OCI-LY7 (cell line): ENCODE results near the gene BCKDHB.

Experiments
- EZH2phosphoT487 ChIP-seq: fragments of 200-600 bp; sonication (generic); IDR thresholded peaks from 2 replicates; pipeline ENCODE4 v1.6.1; 2018; ENCODE audit warnings: low read depth, borderline replicate concordance, mild to moderate bottlenecking, mixed run types, antibody characterized with exemption, low read length, moderate library complexity, mixed read lengths
- TF ChIP-seq, protein P1 (sequence below): fragments of 200-600 bp; sonication (generic); conservative IDR thresholded peaks from 2 replicates; pipeline ENCODE4 v1.5.1; 2014; ENCODE audit warnings: mild to moderate bottlenecking, antibody characterized with exemption, low read length, moderate library complexity, mixed read lengths

DNA sequence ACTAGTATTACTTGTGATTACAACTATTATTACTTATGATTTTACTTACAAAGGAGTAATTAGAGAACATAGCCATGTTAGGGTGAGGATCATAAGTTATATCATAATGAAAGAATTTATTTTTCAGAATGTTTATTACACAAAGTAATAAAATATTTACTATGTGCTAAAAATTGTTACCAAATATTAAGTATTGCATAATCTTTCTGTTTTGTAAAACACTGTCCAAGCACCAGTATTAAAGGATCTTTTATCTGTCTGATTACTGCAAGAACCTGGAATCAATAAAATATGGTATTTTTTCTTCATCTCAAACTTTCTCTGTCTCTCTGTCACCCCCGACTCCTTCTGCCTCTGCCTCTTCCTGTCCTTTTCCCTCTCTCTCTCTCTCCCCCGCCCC, 250.1 kb downstream of the BCKDHB start:
- TF ChIP-seq, protein P1, sequence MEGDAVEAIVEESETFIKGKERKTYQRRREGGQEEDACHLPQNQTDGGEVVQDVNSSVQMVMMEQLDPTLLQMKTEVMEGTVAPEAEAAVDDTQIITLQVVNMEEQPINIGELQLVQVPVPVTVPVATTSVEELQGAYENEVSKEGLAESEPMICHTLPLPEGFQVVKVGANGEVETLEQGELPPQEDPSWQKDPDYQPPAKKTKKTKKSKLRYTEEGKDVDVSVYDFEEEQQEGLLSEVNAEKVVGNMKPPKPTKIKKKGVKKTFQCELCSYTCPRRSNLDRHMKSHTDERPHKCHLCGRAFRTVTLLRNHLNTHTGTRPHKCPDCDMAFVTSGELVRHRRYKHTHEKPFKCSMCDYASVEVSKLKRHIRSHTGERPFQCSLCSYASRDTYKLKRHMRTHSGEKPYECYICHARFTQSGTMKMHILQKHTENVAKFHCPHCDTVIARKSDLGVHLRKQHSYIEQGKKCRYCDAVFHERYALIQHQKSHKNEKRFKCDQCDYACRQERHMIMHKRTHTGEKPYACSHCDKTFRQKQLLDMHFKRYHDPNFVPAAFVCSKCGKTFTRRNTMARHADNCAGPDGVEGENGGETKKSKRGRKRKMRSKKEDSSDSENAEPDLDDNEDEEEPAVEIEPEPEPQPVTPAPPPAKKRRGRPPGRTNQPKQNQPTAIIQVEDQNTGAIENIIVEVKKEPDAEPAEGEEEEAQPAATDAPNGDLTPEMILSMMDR = no peak
- TF ChIP-seq EZH2phosphoT487 = no peak
